Measurements from ENCODE around the gene TAX1BP3.
"Not testable (repeated sequence)": the region's sequence is repeated elsewhere in the genome, so short reads cannot be mapped to it uniquely, and the experiment has no call there.

GRCh38 chr17:3702041-3702539 is 33.7 kb upstream of the TAX1BP3 start:
- not testable (repeated sequence) for TF ChIP-seq MYC (IDR thresholded peaks at IDR 0.05; ENCODE audit: low read depth, low read length); CTCF (IDR thresholded peaks at IDR 0.05; ENCODE audit: low read depth, low read length); POLR2A (IDR thresholded peaks at IDR 0.05; ENCODE audit: extremely low read depth, insufficient read length)

Data from NB4 (cell line).